Body of pancreas (tissue), 4 donors: ENCODE measurements around the gene ZNF71.

Experiments used
- CTCF ChIP-seq, 7 experiments: fragments of 450-650 bp in 4 of 7; fragments of 200-600 bp in 3 of 7; sonication (generic) in 3 of 7; IDR thresholded peaks; one replicate each; pipeline ENCODE4 v1.5.1; 2016 to 2019; ENCODE audit warnings: antibody characterized with exemption in 7 of 7
- POLR2A ChIP-seq, 3 donors: fragments of 450-650 bp; IDR thresholded peaks; one replicate each; pipeline ENCODE4 v1.6.1; 2016; ENCODE audit warnings: antibody characterized with exemption in 3 of 3, mild to moderate bottlenecking in 2 of 3

- TF ChIP-seq CTCF (IDR thresholded peaks at IDR 0.05) (no peak), POLR2A (IDR thresholded peaks at IDR 0.05) (no peak)
These were observed 69.4 kb downstream of the ZNF71 start for GRCh38 chr19:56664511-56664910.
